Liver (tissue), 9 donors: ENCODE data around the gene CERKL. TPM values are rescaled to one million over a fixed set of nuclear protein-coding genes. Genes with fewer than 3 reads are reported as not detected.

Experiments
- DNase-seq: peaks from one replicate; pipeline ENCODE4 v3.0.0-alpha.2; 2017; ENCODE audit warnings: low spot score
- H3K27ac ChIP-seq, 2 donors: one replicate each; pipeline ENCODE4 v1.7.0; 2013; ENCODE audit warnings: inconsistent platforms in 2 of 2, low read length in 2 of 2, control low read depth in 1 of 2, low read depth in 1 of 2, mild to moderate bottlenecking in 1 of 2
- H3K27me3 ChIP-seq, 4 donors: one replicate each; pipeline versions ENCODE4 v1.6.1 to v1.7.0; 2013; ENCODE audit warnings: low read length in 3 of 4, inconsistent platforms in 1 of 4, mild to moderate bottlenecking in 1 of 4, moderate library complexity in 1 of 4; ENCODE audit not compliant: control insufficient read depth in 4 of 4, insufficient read depth in 4 of 4
- H3K36me3 ChIP-seq, 4 donors: one replicate each; pipeline versions ENCODE4 v1.6.1 to v1.7.0; 2013; ENCODE audit warnings: low read length in 3 of 4, mild to moderate bottlenecking in 3 of 4, low read depth in 1 of 4, moderate library complexity in 1 of 4; ENCODE audit not compliant: control insufficient read depth in 4 of 4, insufficient read depth in 3 of 4
- H3K4me1 ChIP-seq, 4 donors: one replicate each; pipeline versions ENCODE4 v1.6.1 to v1.7.0; 2013; ENCODE audit warnings: low read length in 3 of 4, mild to moderate bottlenecking in 3 of 4, moderate library complexity in 1 of 4; ENCODE audit not compliant: control insufficient read depth in 4 of 4, insufficient read depth in 4 of 4
- H3K4me3 ChIP-seq, 3 donors: one replicate each; pipeline versions ENCODE4 v1.6.1 to v1.7.0; 2013; ENCODE audit warnings: low read length in 3 of 3, control low read depth in 1 of 3, low read depth in 1 of 3, mild to moderate bottlenecking in 1 of 3
- H3K9ac ChIP-seq, 2 donors: one replicate each; pipeline ENCODE4 v1.7.0; 2013; ENCODE audit warnings: low read length in 2 of 2, mild to moderate bottlenecking in 2 of 2, moderate library complexity in 2 of 2, control low read depth in 1 of 2, low read depth in 1 of 2
- H3K9me3 ChIP-seq, 4 donors: one replicate each; pipeline versions ENCODE4 v1.6.1 to v1.7.0; 2013; ENCODE audit warnings: low read length in 3 of 4; ENCODE audit not compliant: control insufficient read depth in 4 of 4
- EGR1 ChIP-seq, 2 donors: IDR thresholded peaks; 2 replicates each; pipeline ENCODE4 v1.6.1; 2016 to 2018; ENCODE audit warnings: antibody characterized with exemption in 2 of 2, low read depth in 2 of 2
- FOXA2 ChIP-seq: IDR thresholded peaks from 2 replicates; pipeline ENCODE4 v1.6.1; 2016; ENCODE audit warnings: antibody characterized with exemption
- GABPA ChIP-seq, 2 donors: IDR thresholded peaks in 1 of 2; conservative IDR thresholded peaks in 1 of 2; 2 replicates each; pipeline ENCODE4 v1.6.1; 2016; ENCODE audit warnings: antibody characterized with exemption in 2 of 2, mild to moderate bottlenecking in 1 of 2, moderate library complexity in 1 of 2
- HNF4A ChIP-seq, 2 donors: conservative IDR thresholded peaks; 2 replicates each; pipeline ENCODE4 v1.6.1; 2016; ENCODE audit warnings: antibody characterized with exemption in 2 of 2, mild to moderate bottlenecking in 2 of 2
- HNF4G ChIP-seq: IDR thresholded peaks from 2 replicates; pipeline ENCODE4 v1.6.1; 2016; ENCODE audit warnings: antibody characterized with exemption
- JUND ChIP-seq, 2 donors: IDR thresholded peaks; 2 replicates each; pipeline ENCODE4 v1.6.1; 2016; ENCODE audit warnings: antibody characterized with exemption in 2 of 2
- NR2F2 ChIP-seq: IDR thresholded peaks from 2 replicates; pipeline ENCODE4 v1.6.1; 2016; ENCODE audit warnings: antibody characterized with exemption
- RAD21 ChIP-seq, 2 donors: IDR thresholded peaks; 2 replicates each; pipeline ENCODE4 v1.6.1; 2016; ENCODE audit warnings: antibody characterized with exemption in 2 of 2, mild to moderate bottlenecking in 2 of 2
- RXRA ChIP-seq, 2 donors: IDR thresholded peaks; 2 replicates each; pipeline ENCODE4 v1.6.1; 2017 to 2018; ENCODE audit warnings: antibody characterized with exemption in 2 of 2, mild to moderate bottlenecking in 1 of 2
- SP1 ChIP-seq: IDR thresholded peaks from 2 replicates; pipeline ENCODE4 v1.6.1; 2018; ENCODE audit warnings: antibody characterized with exemption, mild to moderate bottlenecking
- TAF1 ChIP-seq: conservative IDR thresholded peaks from 2 replicates; pipeline ENCODE4 v1.6.1; 2016; ENCODE audit warnings: antibody characterized with exemption, mild to moderate bottlenecking
- WGBS: extraction: QIAGEN DNeasy Blood & Tissue Kit; methylation state at CpG from one replicate; pipeline ENCODE4 v1.1.7; 2013; 5-methylcytosine and 5-hydroxymethylcytosine counted together
- polyA plus RNA-seq, 2 donors: library from polyadenylated mRNA; stranded (reverse) in 1 of 2; unstranded in 1 of 2; fragments of 200-250 nt in 1 of 2; fragments of >200 nt in 1 of 2; fragmentation: Nextera tagmentation in 1 of 2; extraction: Ambion mirVana in 1 of 2; gene quantifications; one replicate each; pipeline versions ENCODE4 v1.2.1 to v1.2.3, GENCODE V29; 2013 to 2015
- total RNA-seq, 2 donors: library from RNA; depleted of rRNA; stranded (reverse); fragments of >200 nt; gene quantifications; one replicate each; pipeline ENCODE4 v1.2.3, GENCODE V29; 2014
- TF ChIP-seq, protein P1 (sequence below): IDR thresholded peaks from 2 replicates; pipeline ENCODE4 v1.6.1; 2016; ENCODE audit warnings: antibody characterized with exemption
- TF ChIP-seq, protein P2 (sequence below): IDR thresholded peaks from 2 replicates; pipeline ENCODE4 v1.6.1; 2016; ENCODE audit warnings: antibody characterized with exemption
- TF ChIP-seq, protein P3 (sequence below): fragments of 150-350 bp; IDR thresholded peaks from 2 replicates; pipeline ENCODE4 v1.5.1; 2017; ENCODE audit warnings: improper control_type of control experiment, low read depth, low read length; ENCODE audit not compliant: missing input control
- TF ChIP-seq, protein P4 (sequence below): IDR thresholded peaks from 2 replicates; pipeline ENCODE4 v1.6.1; 2016; ENCODE audit warnings: antibody characterized with exemption, mild to moderate bottlenecking
- donor health status: healthy.
- donor health status: healthy.
- donor health status: healthy.
- donor health status: healthy.
- donor health status: healthy.

CERKL gene
- total and polyA plus RNA-seq, 4 donors, result 0.50 to 0.79 TPM; not detected in 2

DNA sequence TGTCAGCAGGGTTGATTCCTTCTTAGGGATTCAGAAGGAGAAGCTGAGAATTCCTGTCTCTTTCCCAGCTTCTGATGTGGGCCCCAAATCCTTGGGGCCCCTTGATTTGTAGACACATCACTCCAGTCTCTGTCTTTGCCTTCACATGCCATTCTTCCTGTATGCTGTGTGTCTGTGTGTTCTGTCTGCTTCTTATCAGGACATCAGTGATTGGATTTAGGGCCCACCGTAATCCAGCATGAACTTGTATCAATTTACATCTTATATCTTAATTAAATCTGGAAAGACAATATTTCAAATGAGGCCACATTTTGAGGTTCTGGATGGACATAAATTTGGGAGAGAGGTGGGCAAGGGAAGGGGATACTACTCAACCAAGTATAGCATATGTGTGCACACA, 13.7 kb upstream of the CERKL start:
- TF ChIP-seq RAD21 (IDR thresholded peaks at IDR 0.05) (no peak), FOXA2 (no peak), HNF4A (conservative IDR thresholded peaks at IDR 0.05) (no peak), GABPA (IDR thresholded peaks at IDR 0.05 in 1 of 2, conservative IDR thresholded peaks at IDR 0.05 in 1 of 2) (no peak), HNF4G (no peak), TAF1 (no peak), JUND (IDR thresholded peaks at IDR 0.05) (no peak)
- TF ChIP-seq, protein P1, sequence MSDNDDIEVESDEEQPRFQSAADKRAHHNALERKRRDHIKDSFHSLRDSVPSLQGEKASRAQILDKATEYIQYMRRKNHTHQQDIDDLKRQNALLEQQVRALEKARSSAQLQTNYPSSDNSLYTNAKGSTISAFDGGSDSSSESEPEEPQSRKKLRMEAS, result no peak
- TF ChIP-seq, protein P2, sequence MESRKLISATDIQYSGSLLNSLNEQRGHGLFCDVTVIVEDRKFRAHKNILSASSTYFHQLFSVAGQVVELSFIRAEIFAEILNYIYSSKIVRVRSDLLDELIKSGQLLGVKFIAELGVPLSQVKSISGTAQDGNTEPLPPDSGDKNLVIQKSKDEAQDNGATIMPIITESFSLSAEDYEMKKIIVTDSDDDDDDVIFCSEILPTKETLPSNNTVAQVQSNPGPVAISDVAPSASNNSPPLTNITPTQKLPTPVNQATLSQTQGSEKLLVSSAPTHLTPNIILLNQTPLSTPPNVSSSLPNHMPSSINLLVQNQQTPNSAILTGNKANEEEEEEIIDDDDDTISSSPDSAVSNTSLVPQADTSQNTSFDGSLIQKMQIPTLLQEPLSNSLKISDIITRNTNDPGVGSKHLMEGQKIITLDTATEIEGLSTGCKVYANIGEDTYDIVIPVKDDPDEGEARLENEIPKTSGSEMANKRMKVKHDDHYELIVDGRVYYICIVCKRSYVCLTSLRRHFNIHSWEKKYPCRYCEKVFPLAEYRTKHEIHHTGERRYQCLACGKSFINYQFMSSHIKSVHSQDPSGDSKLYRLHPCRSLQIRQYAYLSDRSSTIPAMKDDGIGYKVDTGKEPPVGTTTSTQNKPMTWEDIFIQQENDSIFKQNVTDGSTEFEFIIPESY, result no peak
- TF ChIP-seq, protein P3, sequence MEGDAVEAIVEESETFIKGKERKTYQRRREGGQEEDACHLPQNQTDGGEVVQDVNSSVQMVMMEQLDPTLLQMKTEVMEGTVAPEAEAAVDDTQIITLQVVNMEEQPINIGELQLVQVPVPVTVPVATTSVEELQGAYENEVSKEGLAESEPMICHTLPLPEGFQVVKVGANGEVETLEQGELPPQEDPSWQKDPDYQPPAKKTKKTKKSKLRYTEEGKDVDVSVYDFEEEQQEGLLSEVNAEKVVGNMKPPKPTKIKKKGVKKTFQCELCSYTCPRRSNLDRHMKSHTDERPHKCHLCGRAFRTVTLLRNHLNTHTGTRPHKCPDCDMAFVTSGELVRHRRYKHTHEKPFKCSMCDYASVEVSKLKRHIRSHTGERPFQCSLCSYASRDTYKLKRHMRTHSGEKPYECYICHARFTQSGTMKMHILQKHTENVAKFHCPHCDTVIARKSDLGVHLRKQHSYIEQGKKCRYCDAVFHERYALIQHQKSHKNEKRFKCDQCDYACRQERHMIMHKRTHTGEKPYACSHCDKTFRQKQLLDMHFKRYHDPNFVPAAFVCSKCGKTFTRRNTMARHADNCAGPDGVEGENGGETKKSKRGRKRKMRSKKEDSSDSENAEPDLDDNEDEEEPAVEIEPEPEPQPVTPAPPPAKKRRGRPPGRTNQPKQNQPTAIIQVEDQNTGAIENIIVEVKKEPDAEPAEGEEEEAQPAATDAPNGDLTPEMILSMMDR, result no peak
- Histone ChIP-seq H3K4me3 (no peak overlapping the region), H3K4me1 (no peaks in the 10 kb centered on the region), H3K27me3 (peaks cover 0 to 2% (median 0%) of the 10 kb centered on the region in 4 donors), H3K9me3 (peaks cover 0 to 3% (median under 1%) of the 10 kb centered on the region in 4 donors), H3K9ac (no peak overlapping the region), H3K27ac (no peak overlapping the region), H3K36me3 (no peaks in the 10 kb centered on the region)
- DNase-seq, result no peak
- WGBS, result 85% methylated on average over 1 of the region's 1 CpG

GRCh38 chr2:181667234-181667633, 10.3 kb upstream of the CERKL start:
- Histone ChIP-seq H3K9me3 (peaks cover 0 to 3% (median under 1%) of the 10 kb centered on the region in 4 donors), H3K27me3 (peaks cover 0 to 5% (median 0%) of the 10 kb centered on the region in 4 donors), H3K9ac (no peak overlapping the region), H3K4me3 (no peak overlapping the region), H3K4me1 (no peaks in the 10 kb centered on the region), H3K27ac (no peak overlapping the region), H3K36me3 (no peaks in the 10 kb centered on the region)
- no peak for TF ChIP-seq TAF1
- TF ChIP-seq EGR1 (IDR thresholded peaks at IDR 0.05; ENCODE audit: low read depth in 2 of 2), result no peak
- TF ChIP-seq, protein P1, result no peak
- no peak for TF ChIP-seq HNF4A (conservative IDR thresholded peaks at IDR 0.05)
- TF ChIP-seq FOXA2, result no peak
- TF ChIP-seq, protein P2, result no peak
- no peak for TF ChIP-seq GABPA (IDR thresholded peaks at IDR 0.05 in 1 of 2, conservative IDR thresholded peaks at IDR 0.05 in 1 of 2)
- no peak for TF ChIP-seq NR2F2
- no peak for TF ChIP-seq RXRA (IDR thresholded peaks at IDR 0.05)
- TF ChIP-seq HNF4G, result no peak
- TF ChIP-seq, protein P4, sequence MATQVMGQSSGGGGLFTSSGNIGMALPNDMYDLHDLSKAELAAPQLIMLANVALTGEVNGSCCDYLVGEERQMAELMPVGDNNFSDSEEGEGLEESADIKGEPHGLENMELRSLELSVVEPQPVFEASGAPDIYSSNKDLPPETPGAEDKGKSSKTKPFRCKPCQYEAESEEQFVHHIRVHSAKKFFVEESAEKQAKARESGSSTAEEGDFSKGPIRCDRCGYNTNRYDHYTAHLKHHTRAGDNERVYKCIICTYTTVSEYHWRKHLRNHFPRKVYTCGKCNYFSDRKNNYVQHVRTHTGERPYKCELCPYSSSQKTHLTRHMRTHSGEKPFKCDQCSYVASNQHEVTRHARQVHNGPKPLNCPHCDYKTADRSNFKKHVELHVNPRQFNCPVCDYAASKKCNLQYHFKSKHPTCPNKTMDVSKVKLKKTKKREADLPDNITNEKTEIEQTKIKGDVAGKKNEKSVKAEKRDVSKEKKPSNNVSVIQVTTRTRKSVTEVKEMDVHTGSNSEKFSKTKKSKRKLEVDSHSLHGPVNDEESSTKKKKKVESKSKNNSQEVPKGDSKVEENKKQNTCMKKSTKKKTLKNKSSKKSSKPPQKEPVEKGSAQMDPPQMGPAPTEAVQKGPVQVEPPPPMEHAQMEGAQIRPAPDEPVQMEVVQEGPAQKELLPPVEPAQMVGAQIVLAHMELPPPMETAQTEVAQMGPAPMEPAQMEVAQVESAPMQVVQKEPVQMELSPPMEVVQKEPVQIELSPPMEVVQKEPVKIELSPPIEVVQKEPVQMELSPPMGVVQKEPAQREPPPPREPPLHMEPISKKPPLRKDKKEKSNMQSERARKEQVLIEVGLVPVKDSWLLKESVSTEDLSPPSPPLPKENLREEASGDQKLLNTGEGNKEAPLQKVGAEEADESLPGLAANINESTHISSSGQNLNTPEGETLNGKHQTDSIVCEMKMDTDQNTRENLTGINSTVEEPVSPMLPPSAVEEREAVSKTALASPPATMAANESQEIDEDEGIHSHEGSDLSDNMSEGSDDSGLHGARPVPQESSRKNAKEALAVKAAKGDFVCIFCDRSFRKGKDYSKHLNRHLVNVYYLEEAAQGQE, result no peak
- no peak for TF ChIP-seq SP1
- WGBS, result 59% methylated on average over 1 of the region's 1 CpG
- no peak for DNase-seq
